Activated CD8-positive, alpha-beta memory T cell treated with anti-CD3 and anti-CD28 coated beads for 1 hour (primary cell): ENCODE measurements around the gene GLT8D1.
"Not testable (repeated sequence)": the region's sequence is repeated elsewhere in the genome, so short reads cannot be mapped to it uniquely, and the experiment has no call there.

ENCODE experiments used
- DNase-seq, 2 donors: peaks; one replicate each; pipeline ENCODE4 v3.0.0-alpha.2; 2020; ENCODE audit warnings: low read depth in 1 of 2; ENCODE audit errors: extremely low read depth in 1 of 2

The GLT8D1 gene

GRCh38 chr3:52705688-52706686 is at the start of gene GLT8D1, which contains the start of gene SPCS1:
Gene GLT8D1 (minus strand): TSS chr3:52705791. CDS start chr3:52700460, 5,331 bp downstream.
Gene SPCS1 (plus strand): TSS chr3:52706106. CDS start chr3:52706247, 141 bp downstream.
- DNase-seq = peak; percentile 50 to 78

- DNase-seq = no peak
These were observed 48.8 kb upstream of the GLT8D1 start for GRCh38 chr3:52754373-52754772.

- no peak for DNase-seq
These were observed 46.6 kb upstream of the GLT8D1 start for GRCh38 chr3:52752045-52752660.

- DNase-seq = no peak
These were observed 38.1 kb upstream of the GLT8D1 start for GRCh38 chr3:52743721-52744120.

- no peak for DNase-seq
These were observed 37.6 kb upstream of the GLT8D1 start for GRCh38 chr3:52743152-52743551.

- no peak for DNase-seq
These were observed 36.9 kb upstream of the GLT8D1 start for GRCh38 chr3:52742418-52743041.

- DNase-seq = no peak
These were observed 34.1 kb upstream of the GLT8D1 start for GRCh38 chr3:52739730-52740129.

GRCh38 chr3:52733256-52733891 is 27.8 kb upstream of the GLT8D1 start:
- DNase-seq = no peak

GRCh38 chr3:52731590-52731989 is 26.0 kb upstream of the GLT8D1 start:
- no peak for DNase-seq

GRCh38 chr3:52730681-52731080 is 25.1 kb upstream of the GLT8D1 start:
- no peak for DNase-seq

- DNase-seq = not testable (repeated sequence)
These were observed 23.2 kb upstream of the GLT8D1 start for GRCh38 chr3:52728753-52729152.

GRCh38 chr3:52724511-52724910 is 18.9 kb upstream of the GLT8D1 start:
- DNase-seq = no peak

GRCh38 chr3:52723935-52724334 is 18.3 kb upstream of the GLT8D1 start:
- DNase-seq = no peak

- no peak for DNase-seq
These were observed 16.9 kb upstream of the GLT8D1 start for GRCh38 chr3:52722491-52722890.

- no peak for DNase-seq
These were observed 16.1 kb upstream of the GLT8D1 start for GRCh38 chr3:52721730-52722008.

- no peak for DNase-seq
These were observed 15.6 kb upstream of the GLT8D1 start for GRCh38 chr3:52721002-52721729.

- no peak for DNase-seq
These were observed 14.0 kb upstream of the GLT8D1 start for GRCh38 chr3:52719618-52720017.

GRCh38 chr3:52715714-52716305 is 10.2 kb upstream of the GLT8D1 start:
- no peak for DNase-seq

- no peak for DNase-seq
These were observed 9.0 kb upstream of the GLT8D1 start for GRCh38 chr3:52714335-52715302.
